IPS DF 19.7 (cell line): ENCODE data around the gene FAM107B.
A peak's percentile ranks its signal among the peaks of the same experiment; 100 is the strongest.
"Not testable (repeated sequence)": the region's sequence is repeated elsewhere in the genome, so short reads cannot be mapped to it uniquely, and the experiment has no call there.

ENCODE experiments used
- DNase-seq: peaks from one replicate; pipeline ENCODE4 v3.0.0-alpha.2; 2013; ENCODE audit warnings: low read depth, low spot score

FAM107B gene

DNA sequence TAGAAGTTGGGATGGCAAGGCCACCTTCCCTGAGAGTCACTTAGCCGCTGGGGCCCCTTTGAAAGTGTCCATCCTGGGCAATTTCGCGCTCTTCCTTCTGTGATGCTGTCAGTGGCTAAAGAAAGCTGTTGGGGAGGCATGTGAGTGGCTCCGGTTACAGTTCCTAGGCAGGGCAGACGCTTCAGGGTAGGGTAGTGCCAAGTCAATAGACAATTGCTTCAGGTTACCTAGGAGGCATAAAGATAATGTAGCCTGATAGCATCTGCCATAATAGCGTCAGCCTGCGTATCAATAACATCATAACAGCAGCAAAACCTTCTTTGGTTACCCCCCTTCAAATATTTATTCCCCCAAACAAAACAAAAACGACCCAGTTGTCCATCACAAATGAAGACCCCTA, at the start of gene FAM107B:
Gene FAM107B (minus strand): TSS at position 101 of the 400 bp plus-strand sequence. CDS start 234 bp downstream, outside the sequence.
- DNase-seq: no peak

DNA sequence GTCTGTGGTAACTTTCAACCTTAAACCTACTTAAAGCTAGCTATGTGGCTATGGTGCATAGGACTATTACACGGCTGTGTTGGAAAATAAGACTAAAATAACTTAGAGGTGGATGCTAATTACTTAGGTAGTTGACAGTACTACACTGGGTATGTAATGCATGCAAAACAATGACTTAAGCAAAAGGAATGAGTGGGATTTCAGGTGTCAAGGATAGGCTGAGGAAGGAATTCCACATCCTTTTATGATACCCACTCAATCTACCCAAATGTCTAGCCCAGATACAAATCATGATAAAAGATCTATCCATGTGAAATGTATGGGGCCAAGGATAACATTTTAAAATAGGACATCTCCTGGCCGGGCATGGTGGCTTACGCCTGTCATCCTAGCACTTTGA, 49.3 kb upstream of the FAM107B start:
- no peak for DNase-seq

DNA sequence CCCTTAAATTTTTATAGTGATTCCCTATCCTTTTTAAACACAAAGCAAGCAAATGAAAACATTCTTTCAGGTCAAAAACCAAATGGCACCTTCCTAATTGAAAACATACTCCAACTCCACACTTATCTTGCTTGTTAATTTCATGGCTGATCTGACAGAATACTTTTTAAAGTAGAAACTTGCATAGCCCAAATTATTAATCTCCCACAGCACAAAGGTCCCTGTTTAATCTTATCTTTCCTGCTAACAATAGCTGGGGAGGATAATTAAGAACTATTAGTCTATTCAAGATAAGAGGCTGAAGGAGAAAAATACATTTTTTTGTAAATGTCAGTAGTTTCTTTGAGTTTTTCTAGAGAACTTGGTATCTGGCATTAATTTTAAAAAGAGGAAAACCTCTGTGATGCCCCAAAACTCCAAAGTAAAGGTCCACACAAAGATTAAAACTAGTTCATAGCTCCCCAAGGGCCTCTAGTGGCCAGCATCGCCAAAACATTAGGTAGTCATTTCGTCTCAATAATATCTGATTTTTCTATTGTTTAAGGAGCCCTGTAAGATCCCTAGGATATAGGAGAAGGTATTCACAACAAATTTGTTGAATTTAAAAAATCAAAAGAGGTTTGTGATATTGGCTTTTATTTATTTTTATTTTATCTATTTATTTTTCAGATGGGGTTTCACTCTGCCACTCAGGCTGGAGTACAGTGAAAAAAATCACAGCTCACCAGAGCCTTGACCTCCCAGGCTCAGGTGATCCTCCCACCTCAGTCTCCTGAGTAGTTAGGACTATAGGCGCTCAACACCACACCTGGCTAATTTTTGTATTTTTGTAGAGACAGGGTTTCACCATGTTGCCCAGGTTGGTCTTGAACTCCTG, 48.4 kb upstream of the FAM107B start:
- DNase-seq: no peak

DNA sequence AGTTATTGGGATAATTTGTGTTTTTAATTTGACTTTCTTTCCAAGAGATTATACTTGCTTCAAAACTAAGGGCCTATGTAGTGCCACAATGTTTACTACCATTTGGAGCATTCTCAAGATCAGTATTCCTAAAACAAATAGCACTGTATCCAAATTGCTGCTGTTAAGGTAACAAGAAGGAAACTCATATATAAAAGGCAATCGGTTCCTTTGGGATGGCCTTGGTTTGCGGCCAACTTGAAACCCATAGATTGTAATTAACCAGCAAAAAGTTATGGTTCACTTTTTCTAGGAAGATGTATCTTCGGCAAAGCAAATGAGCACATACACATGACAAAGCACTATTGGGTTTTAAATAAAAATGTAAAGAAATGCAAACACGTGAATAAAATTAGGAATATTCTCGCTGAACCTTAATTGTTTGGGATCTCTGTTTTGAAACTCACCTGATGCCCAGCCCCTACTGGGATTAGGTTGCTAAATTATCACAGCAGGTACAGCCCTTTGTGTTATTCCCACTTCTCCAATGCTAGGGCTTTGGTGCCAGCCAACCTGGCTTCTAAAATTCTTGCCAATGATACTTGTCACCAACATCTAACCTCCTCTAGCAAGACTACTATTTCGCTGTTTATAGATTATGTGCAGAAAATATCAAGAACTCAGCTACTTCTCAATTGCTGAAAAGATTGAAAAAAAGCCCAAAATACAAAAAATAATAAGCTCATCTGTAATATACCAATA, 47.1 kb upstream of the FAM107B start:
- no peak for DNase-seq

DNA sequence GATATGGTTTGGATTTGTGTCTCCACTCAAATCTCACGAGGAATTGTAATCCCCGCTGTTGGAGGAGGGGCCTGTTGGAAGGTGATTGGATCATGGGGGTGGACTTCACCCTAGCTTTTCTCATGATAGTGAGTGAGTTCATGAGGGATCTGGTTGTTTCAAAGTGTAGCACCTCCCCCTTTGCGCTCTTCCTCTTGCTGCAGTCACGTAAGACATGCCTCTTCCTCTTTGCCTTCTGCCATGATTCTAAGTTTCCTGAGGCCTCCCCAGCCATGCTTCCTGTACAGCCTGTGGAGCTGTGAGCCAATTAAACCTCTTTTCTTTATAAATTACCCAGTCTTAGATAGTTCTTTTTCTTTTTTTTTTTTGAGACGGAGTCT, 46.1 kb upstream of the FAM107B start:
- DNase-seq: no peak

DNA sequence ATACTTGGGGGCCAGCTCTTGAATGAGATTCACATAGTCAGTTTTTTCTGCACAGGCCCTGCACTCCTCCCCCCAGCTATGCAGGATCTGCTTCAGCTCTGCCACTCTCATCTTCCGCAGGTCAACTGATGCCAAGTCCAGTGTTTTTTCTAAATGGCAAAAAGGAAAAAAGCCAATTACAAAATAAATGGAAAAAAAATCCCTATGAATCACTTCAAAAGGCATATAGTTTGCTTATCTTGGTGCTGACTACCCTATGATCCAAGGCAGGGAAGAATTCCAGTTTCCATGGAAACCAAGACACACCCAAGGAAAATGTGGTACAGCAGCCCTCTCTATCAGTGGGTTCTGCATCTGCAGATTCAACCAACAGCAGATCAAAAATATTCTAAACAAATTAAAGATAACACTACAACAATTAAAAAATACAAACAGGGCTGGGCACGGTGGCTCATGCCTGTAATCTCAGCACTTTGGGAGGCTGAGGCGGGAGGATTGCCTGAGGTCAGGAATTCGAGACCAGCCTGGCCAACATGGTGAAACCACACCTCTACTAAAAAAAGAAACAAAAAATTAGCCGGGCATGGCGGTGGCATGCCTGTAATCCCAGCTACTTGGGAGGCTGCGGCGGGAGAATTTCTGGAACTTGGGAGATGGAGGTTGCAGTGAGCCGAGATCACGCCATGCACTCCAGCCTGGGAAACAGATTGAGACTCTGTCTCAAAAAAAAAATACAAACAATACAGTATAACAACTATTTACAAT, 45.5 kb upstream of the FAM107B start:
- DNase-seq: no peak

DNA sequence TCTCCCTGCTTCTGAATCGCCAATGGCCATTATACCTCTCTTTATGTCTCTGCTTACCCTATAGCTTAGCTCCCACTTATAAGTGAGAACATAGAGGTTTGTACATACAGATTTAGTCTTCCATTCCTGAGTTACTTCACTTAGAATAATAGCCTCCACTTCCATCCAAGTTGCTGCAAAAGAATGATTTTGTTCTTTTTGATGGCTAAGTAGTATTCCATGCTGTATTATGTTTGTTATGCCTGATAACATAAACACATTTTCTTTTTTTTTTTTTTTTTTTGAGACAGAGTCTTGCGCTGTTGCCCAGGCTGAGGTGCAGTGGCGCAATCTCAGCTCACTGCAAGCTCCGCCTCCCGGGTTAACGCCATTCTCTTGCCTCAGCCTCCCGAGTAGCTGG, 42.0 kb upstream of the FAM107B start:
- DNase-seq: not testable (repeated sequence)

DNA sequence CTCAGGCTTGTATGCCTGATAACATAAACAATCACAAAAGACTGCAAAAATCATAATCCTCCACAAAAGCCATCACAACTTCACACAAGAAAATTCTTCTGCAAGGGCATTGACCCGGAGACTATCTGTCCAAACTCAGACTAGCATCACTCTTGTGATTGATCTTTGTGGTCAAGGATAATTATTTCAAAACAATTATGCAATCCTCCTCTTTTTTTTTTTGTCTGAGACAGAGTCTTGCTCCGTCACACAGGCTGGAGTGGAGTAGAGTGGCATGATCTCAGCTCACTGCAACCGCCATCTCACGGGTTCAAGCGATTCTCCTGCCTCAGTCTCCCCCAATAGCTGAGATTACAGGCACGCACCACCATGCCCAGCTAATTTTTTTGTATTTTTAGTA, 41.0 kb upstream of the FAM107B start:
- DNase-seq: no peak

DNA sequence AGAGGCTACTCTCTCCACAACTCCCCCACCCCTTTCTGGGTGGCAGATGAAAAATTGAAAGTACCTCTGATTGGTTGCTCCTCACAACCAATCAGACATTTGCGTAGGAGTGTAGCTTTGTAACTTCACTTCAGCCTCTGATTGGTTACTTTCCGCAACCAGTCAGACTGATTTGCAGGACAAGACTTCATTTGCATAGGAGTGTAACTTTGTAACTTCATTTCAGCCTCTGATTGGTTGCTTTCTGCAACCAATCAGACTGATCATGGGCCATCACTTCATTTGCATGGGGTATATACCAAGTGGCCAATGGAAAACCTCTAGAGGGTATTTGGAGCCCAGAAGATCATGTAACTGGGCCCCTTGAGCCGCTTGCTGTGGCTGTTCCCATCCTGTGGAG, 37.6 kb upstream of the FAM107B start:
- peak; percentile 30 for DNase-seq

DNA sequence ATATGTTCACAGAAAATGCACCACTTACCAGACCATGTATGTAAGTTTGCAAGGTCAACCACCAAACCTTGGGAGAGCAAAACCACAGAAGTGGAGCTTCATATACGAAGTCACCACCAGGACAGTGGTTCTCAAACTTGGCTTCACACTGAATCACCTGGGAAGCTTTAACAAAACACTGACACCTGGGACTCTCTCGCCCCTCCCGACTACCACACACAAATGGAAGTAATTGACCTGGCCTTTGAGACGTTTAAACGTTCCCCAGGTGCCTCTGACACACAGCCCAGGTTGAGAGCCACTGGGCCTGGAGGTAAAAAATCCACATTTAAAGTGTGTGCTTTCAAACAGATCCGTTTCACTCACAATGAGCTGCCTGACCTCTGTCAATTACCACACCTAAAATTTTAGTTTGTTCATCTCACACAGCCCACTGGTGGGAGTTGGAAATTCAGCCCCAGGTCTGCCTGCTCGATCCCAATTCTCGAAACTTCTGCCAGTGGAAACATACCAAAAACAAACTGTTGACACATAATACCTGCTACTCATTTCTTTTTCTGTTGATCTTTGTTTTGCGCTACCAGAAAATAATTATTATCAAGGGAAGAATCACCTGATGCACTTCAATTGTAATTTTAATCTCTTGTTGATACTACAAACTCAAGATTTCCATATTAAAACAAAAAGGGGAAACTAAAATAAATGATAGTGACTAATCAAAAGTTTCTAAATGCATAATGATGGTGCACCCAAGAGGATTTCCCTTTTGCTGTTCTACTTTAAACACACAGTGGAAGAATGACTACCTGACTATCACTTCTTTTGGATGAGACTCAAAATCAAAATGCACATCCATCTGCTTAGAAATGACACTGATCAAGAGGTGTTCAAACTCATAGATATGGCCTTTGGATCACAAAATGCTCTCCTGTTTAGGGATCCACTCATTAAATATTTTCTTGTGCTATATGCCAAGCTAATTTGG, 36.6 kb upstream of the FAM107B start:
- no peak for DNase-seq

DNA sequence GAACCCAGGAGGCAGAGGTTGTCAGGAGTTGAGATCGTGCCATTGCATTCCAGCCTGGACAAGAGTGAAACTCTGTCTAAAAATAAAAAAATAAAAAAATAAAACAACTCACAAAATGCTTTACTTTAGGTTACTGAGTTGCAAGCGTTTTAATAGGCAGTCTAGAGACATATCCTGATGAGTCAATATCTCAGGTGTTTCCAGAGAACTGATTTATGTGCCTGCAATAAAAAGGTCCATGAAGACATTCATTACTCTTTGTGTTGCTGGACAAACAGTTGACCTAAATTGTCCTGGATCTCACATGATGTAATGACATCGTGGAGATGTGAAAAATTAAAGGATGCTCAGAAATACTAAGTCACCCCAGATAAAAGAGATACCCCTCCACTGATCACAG, 31.6 kb upstream of the FAM107B start:
- no peak for DNase-seq

DNA sequence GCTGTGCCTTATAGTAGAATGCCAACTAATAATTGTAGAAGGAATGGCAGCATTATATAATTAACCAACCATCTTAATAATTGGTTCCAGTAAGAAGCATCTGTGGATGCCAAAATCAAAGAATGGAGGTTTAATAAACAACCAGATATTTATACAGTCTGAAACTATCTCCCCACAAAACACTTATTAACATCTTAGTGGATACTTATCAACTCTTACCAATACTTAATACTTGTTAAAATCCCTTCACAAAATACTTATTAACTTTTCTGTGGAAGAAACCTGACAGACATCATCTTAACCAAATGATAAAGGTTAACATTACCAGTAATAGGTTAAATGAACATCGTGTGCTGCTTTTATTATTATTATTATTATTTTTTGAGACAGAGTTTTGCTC, 29.1 kb upstream of the FAM107B start:
- no peak for DNase-seq

DNA sequence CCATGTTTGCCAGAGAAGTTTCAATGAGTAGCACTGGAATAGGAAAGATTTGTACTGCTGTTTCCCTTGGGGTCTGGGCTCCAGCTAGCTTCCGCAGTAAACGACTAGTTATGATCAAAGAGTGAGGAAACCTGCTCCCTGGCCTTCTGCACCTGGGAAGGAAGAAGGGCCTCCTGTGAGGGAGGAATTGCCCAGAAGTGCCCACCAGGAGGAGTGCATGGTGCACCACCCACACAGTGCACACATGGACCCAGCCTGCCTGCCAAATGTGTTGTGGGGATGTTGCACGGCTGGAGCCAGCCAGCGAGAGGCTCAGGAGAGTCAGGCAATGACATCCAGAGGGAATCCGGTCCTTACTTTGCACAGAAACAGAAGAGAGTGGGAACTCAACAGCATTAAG, 27.0 kb upstream of the FAM107B start:
- DNase-seq: no peak

DNA sequence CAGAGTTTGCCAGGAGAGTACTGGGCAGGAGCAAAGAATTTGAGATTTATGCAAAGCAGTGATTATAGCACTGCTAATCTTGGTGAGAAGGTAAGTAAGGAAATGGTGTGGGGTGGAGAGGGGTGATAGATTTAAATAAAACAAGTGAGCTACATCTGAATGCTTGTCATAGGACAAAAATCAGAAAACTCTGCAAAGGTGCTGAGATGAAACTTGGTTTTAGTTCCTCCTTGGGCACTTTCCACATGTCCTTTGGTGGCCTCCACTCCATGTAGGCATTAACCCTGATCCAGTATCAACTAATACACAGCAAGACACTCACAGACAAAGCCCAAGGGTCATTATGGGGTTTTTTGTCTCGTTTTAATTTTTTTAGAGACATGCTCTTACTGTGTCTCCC, 25.7 kb upstream of the FAM107B start:
- DNase-seq: no peak

DNA sequence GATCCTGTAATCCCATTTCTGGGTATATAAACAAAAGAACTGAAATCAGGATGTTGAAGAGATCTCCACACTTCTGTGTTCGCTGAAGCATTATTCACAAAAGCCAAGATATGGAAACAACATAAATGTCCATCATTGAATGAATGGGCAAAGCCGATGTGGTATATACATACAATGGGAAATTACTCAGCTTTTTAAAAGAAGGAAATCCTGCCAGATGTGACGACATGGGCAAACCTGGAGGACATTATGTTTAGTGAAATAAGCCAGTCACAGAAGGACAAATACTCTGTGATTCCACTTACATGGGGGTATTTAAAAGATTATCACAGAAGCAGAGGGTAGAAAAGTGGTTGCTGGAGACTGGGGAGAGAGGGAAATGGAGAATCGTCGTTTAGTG, 23.9 kb upstream of the FAM107B start:
- DNase-seq: no peak

DNA sequence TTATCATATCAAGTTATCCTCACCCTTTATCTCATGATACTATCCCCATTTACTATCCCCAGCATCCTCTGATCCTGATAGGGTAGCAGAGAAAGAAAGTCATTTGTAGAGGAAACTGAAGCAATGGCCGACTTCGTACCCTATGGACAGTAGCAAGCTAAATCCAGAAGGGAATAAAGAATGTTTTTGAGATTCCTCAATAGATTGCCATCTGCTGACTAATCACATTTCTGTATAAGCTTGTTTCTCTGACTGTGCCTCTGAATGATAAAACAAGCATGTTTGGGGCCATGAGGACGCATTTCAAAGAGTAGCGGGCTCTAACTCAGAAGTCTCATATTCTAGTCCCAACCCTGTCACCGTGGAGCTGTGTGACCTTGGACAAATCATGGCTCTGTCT, 13.2 kb upstream of the FAM107B start:
- no peak for DNase-seq

DNA sequence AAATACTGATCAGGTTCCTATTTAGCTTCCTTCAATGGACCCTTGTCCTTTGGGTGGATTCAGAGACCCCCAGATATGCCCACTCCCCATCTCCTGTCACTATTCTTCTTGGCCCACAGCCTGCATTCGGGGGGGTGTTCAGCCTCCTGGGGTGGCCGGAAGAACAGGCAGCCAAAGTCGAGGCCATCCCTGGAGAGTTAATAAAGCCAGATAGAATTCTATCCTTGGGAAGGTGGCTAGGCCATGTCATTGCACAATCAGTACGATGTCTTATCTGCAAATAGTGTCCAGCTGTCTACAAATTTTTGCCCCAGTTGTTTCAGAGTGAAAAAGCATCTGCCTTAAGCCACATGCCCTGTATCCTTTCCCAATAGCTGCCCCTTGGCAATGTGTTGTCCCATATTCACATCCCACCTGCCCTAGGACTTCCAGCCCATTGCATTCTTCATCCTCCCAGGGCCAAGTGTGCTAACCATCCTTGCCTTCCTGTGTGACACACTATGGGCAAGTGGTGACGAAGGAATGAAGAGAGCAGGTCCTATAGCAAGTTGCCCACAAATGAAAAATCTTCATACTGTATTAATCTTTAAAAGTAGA, 9.9 kb upstream of the FAM107B start:
- DNase-seq: no peak

DNA sequence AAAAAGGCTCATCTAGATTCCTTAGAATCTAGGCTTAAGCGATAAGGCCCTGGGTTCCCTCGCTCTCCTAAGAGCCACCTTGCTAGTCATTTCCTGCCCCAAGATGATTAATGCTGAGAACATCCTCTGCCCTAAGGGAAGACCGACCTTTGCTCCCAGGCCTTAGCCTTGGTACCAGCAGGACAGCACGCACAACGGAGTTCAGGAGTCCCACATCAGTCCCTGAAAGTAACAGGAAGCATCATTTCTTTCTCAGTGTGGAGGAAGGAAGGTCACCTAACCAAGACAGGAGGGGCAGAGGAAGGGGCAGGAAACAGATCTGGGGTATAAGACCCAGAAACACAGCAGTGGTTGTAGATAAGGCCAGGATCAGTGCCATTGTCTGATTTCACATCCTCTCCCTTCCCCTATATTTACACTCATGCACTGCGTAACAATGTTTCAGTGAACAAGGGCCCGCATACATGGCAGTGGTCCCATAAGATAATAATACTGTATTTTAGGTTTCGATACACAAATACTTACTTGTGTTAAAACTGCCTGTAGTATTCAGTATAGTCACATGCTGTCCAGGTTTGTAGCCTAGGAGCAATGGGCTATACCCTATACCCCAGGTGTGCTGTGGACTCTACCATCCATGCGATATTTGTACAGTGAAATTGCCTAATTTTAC, 8.1 kb upstream of the FAM107B start:
- DNase-seq: no peak

DNA sequence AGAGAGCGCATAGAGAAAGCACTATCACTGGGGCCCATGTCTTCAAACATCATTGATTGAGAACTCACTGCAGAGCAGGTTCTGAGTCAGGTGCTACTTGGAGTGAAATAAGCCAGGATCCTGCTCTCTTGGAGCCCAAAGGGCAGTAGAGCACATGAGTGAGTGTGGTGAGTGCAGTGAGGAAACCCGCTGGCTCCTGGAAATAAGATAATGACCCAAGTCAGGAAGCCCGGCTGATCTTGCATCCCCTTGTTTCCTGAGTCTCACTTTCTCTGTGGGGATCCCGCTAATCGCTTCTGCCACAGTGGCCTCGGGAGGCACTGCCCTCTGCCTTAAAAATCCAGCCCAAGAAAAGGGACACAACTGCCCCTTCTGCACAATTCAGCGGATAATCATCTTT, 7.1 kb upstream of the FAM107B start:
- no peak for DNase-seq

DNA sequence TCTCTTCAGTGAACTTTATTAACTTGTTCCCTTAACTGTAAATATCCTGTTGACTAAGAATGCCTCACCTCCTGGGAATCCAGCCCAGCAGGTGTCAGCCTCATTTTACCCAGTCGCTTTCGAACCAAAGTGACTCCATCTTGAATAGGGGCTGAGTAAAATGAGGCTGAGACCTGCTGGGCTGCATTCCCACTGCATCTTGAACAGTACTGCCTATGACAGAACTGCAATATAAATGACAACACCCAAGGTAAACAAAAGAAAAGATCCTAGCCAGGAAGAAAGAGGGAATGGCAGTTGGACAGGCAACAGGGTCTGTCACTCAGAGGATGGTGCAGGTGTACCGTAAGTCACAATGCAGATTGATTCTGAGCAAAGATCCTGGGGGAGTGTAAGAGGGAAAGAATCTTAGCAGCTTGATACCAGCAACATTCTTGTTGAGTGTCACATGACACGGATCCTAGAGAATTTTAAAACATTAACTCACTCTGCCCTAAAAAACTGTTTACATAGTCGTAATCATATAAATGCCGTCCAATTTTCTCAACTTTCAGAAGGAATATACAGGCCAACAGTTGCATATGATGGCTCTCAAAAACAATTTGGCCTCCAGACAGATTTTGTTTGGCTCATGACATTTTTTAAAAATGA, 4.4 kb upstream of the FAM107B start:
- no peak for DNase-seq
